CD4-positive, alpha-beta T cell (primary cell): ENCODE data around the gene TSPAN9. TPM values are rescaled to one million over a fixed set of nuclear protein-coding genes. Genes with fewer than 3 reads are reported as not detected.

Experiments
- ATAC-seq: fragments of 200-7000 bp; cut with Tn5 transposase; one replicate; pipeline ENCODE4 v1.10.0; 2022; ENCODE audit warnings: mild to moderate bottlenecking; ENCODE audit not compliant: poor library complexity
- CTCF ChIA-PET: fragments of 350-600 bp; sonication (Branson Sonifier 250); formaldehyde crosslinking; loops from one replicate; lab custom pipeline; 2021; ENCODE audit warnings: antibody characterized with exemption, inconsistent platforms; lab: Charles Lee
- POLR2A ChIA-PET: fragments of 350-600 bp; sonication (Branson Sonifier 250); formaldehyde crosslinking; loops from one replicate; lab custom pipeline; 2021; ENCODE audit warnings: antibody characterized with exemption, inconsistent platforms; lab: Charles Lee
- DNase-seq, 14 experiments: peaks; one replicate each; pipeline ENCODE4 v3.0.0-alpha.2; 2013 to 2020; ENCODE audit warnings: mixed read lengths in 2 of 14
- H3K27ac ChIP-seq, 2 donors: one replicate each; pipeline versions ENCODE4 v1.5.1 to v1.7.0; 2013; ENCODE audit warnings: low read length in 2 of 2, low read depth in 1 of 2, mild to moderate bottlenecking in 1 of 2
- H3K27me3 ChIP-seq, 2 experiments: 1 replicate in 1 of 2; 2 replicates in 1 of 2; pipeline versions ENCODE4 v1.6.1 to v1.7.0; 2013; ENCODE audit warnings: low read length in 2 of 2, control low read depth in 1 of 2, mild to moderate bottlenecking in 1 of 2, moderate library complexity in 1 of 2; ENCODE audit not compliant: insufficient read depth in 2 of 2, control insufficient read depth in 1 of 2
- H3K36me3 ChIP-seq: one replicate; pipeline ENCODE4 v1.6.1; 2013; ENCODE audit warnings: low read length, control low read depth; ENCODE audit not compliant: insufficient read depth
- H3K4me1 ChIP-seq: one replicate; pipeline ENCODE4 v1.6.1; 2013; ENCODE audit warnings: low read length, control low read depth; ENCODE audit not compliant: insufficient read depth
- H3K4me3 ChIP-seq: one replicate; pipeline ENCODE4 v1.5.1; 2013; ENCODE audit warnings: mild to moderate bottlenecking, low read length, moderate library complexity
- H3K9me3 ChIP-seq, 2 experiments: 1 replicate in 1 of 2; 2 replicates in 1 of 2; pipeline versions ENCODE4 v1.6.1 to v1.7.0; 2013; ENCODE audit warnings: low read length in 2 of 2, mild to moderate bottlenecking in 2 of 2, control low read depth in 1 of 2, moderate library complexity in 1 of 2; ENCODE audit not compliant: control insufficient read depth in 1 of 2, insufficient read depth in 1 of 2
- H3K27ac Mint-ChIP-seq: one replicate; pipeline ENCODE4 v1.8.0; 2020; ENCODE audit warnings: mixed read lengths
- H3K27me3 Mint-ChIP-seq: one replicate; pipeline ENCODE4 v1.8.0; 2021; ENCODE audit warnings: mixed read lengths
- H3K36me3 Mint-ChIP-seq: one replicate; pipeline ENCODE4 v1.8.0; 2021; ENCODE audit warnings: low read depth, mixed read lengths
- H3K4me1 Mint-ChIP-seq: one replicate; pipeline ENCODE4 v1.8.0; 2021; ENCODE audit warnings: low read depth, mixed read lengths
- H3K4me3 Mint-ChIP-seq: one replicate; pipeline ENCODE4 v1.8.0; 2020; ENCODE audit warnings: mild to moderate bottlenecking, mixed read lengths
- H3K9me3 Mint-ChIP-seq: one replicate; pipeline ENCODE4 v1.8.0; 2020; ENCODE audit warnings: mixed read lengths
- CTCF ChIP-seq: fragments of 200-600 bp; IDR thresholded peaks from one replicate; pipeline ENCODE4 v1.8.0; 2022; ENCODE audit warnings: antibody characterized with exemption, mild to moderate bottlenecking
- intact Hi-C, 2 experiments: fragments of 100-400 bp; cut with DNase I in 1 of 2; cut with micrococcal nuclease in 1 of 2; formaldehyde crosslinking; loops; one replicate each; pipeline versions ENCODE4 v1.15.1 to v1.9.0; 2023 to 2025; cut with DNase I, micrococcal nuclease
- total RNA-seq, 174 experiments: library from RNA in 2 of 174; stranded (reverse) in 2 of 174; gene quantifications; one replicate each; pipeline ENCODE4 v1.2.3 and lab custom pipeline; 2021 to 2026

TSPAN9 gene
- total RNA-seq, 2 experiments from 2014 or later = 0.82 to 1.3 TPM

- Histone ChIP-seq H3K36me3 (no peaks in the 10 kb centered on the region), H3K27me3 (peaks cover 0 to 3% of the 10 kb centered on the region in 2 experiments), H3K4me1 (no peaks in the 10 kb centered on the region), H3K9me3 (no peaks in the 10 kb centered on the region), H3K27ac (no peak overlapping the region), H3K4me3 (no peak overlapping the region)
- H3K9me3 Mint-ChIP-seq = no peaks in the 10 kb centered on the region
- POLR2A ChIA-PET = no interaction called here
- TF ChIP-seq CTCF = no peak
- DNase-seq (no peak), ATAC-seq (no peak)
- H3K36me3 Mint-ChIP-seq = no peaks in the 10 kb centered on the region
- H3K4me3 Mint-ChIP-seq = no peak overlapping the region
- no peaks in the 10 kb centered on the region for H3K4me1 Mint-ChIP-seq
- peaks cover 3% of the 10 kb centered on the region for H3K27me3 Mint-ChIP-seq
- no peak overlapping the region for H3K27ac Mint-ChIP-seq
- CTCF ChIA-PET = no interaction called here
- intact Hi-C loops = no loop called here
Measured at GRCh38 chr12:3294481-3294911, 217.3 kb downstream of the TSPAN9 start.

- Mint-ChIP-seq H3K27me3 (peaks cover 6% of the 10 kb centered on the region), H3K4me3 (no peak overlapping the region), H3K27ac (no peak overlapping the region), H3K36me3 (no peaks in the 10 kb centered on the region), H3K4me1 (peaks cover 6% of the 10 kb centered on the region), H3K9me3 (no peaks in the 10 kb centered on the region)
- CTCF ChIA-PET = no interaction called here
- intact Hi-C loops = no loop called here
- POLR2A ChIA-PET = no interaction called here
- ATAC-seq = no peak
- no peaks in the 10 kb centered on the region for H3K36me3 ChIP-seq
- no peak for DNase-seq
- no peak overlapping the region for H3K27ac ChIP-seq
- H3K27me3 ChIP-seq = peaks cover 0 to 6% of the 10 kb centered on the region in 2 experiments
- H3K4me1 ChIP-seq = peaks cover 6% of the 10 kb centered on the region
- TF ChIP-seq CTCF = no peak
- H3K9me3 ChIP-seq = no peaks in the 10 kb centered on the region
- no peak overlapping the region for H3K4me3 ChIP-seq
Measured at GRCh38 chr12:3295225-3295624, 218.0 kb downstream of the TSPAN9 start.

GRCh38 chr12:3295646-3296408 is 218.6 kb downstream of the TSPAN9 start:
- peaks cover 12% of the 10 kb centered on the region for H3K27me3 Mint-ChIP-seq
- no peak for ATAC-seq
- CTCF ChIA-PET = no interaction called here

More at GRCh38 chr12:3295646-3296408, 218.6 kb downstream of the TSPAN9 start:
- Mint-ChIP-seq H3K27ac (no peak overlapping the region), H3K36me3 (no peaks in the 10 kb centered on the region), H3K4me3 (no peak overlapping the region), H3K4me1 (peaks cover 12% of the 10 kb centered on the region), H3K9me3 (no peaks in the 10 kb centered on the region)
- Histone ChIP-seq H3K4me1 (peaks cover 12% of the 10 kb centered on the region), H3K27me3 (peaks cover 0 to 6% of the 10 kb centered on the region in 2 experiments), H3K36me3 (no peaks in the 10 kb centered on the region), H3K9me3 (no peaks in the 10 kb centered on the region), H3K4me3 (no peak overlapping the region), H3K27ac (no peak overlapping the region)
- POLR2A ChIA-PET = no interaction called here
- no peak for TF ChIP-seq CTCF
- no peak for DNase-seq
- intact Hi-C loops = no loop called here
